Loucy (cell line): ENCODE data around the gene LVRN.

Experiments
- H2AFZ ChIP-seq: fragments of 200-600 bp; sonication (generic); 2 replicates; pipeline ENCODE4 v1.6.0; 2016; ENCODE audit warnings: antibody characterized with exemption, mild to moderate bottlenecking, low read length, moderate library complexity
- H3F3A ChIP-seq: fragments of 200-600 bp; 2 replicates; pipeline ENCODE4 v1.6.0; 2016; ENCODE audit warnings: antibody characterized with exemption, low read depth, mild to moderate bottlenecking
- H3K27me3 ChIP-seq: fragments of 200-600 bp; sonication (generic); 2 replicates; pipeline ENCODE4 v1.6.1; 2014; ENCODE audit warnings: low read length, mild to moderate bottlenecking; ENCODE audit not compliant: insufficient read depth, poor library complexity, severe bottlenecking
- H3K36me3 ChIP-seq: fragments of 200-600 bp; sonication (generic); 2 replicates; pipeline ENCODE4 v1.6.1; 2016; ENCODE audit warnings: low read length; ENCODE audit not compliant: insufficient read depth
- H3K4me1 ChIP-seq: fragments of 200-600 bp; sonication (generic); 2 replicates; pipeline ENCODE4 v1.5.1; 2014; ENCODE audit warnings: low read length, mild to moderate bottlenecking; ENCODE audit not compliant: insufficient read depth, poor library complexity, severe bottlenecking
- H3K4me2 ChIP-seq: fragments of 200-600 bp; sonication (generic); 2 replicates; pipeline ENCODE4 v1.6.0; 2014; ENCODE audit warnings: antibody characterized with exemption, low read length, low read depth, mild to moderate bottlenecking; ENCODE audit not compliant: poor library complexity, severe bottlenecking
- H3K4me3 ChIP-seq: fragments of 200-600 bp; sonication (generic); 2 replicates; pipeline ENCODE4 v1.5.1; 2014; ENCODE audit warnings: low read length, mild to moderate bottlenecking, mixed read lengths; ENCODE audit not compliant: poor library complexity, severe bottlenecking
- H3K79me2 ChIP-seq: fragments of 200-600 bp; sonication (generic); 2 replicates; pipeline ENCODE4 v1.6.1; 2014; ENCODE audit warnings: low read length; ENCODE audit not compliant: insufficient read depth
- H3K9ac ChIP-seq: fragments of 200-600 bp; sonication (generic); 2 replicates; pipeline ENCODE4 v1.6.0; 2014; ENCODE audit warnings: mild to moderate bottlenecking, low read depth, low read length, moderate library complexity; ENCODE audit not compliant: poor library complexity, severe bottlenecking
- H3K9me2 ChIP-seq: fragments of 200-600 bp; sonication (generic); replicated peaks from 2 replicates; pipeline ENCODE4 v1.6.1; 2016; ENCODE audit warnings: low read depth, low read length, mixed read lengths
- H3K9me3 ChIP-seq: fragments of 200-600 bp; sonication (generic); 2 replicates; pipeline ENCODE4 v1.6.1; 2014; ENCODE audit warnings: mild to moderate bottlenecking, antibody characterized with exemption, low read length, low read depth; ENCODE audit not compliant: insufficient read depth
- H4K20me1 ChIP-seq: fragments of 200-600 bp; sonication (generic); 2 replicates; pipeline ENCODE4 v1.6.0; 2014; ENCODE audit warnings: antibody characterized with exemption, low read length, mild to moderate bottlenecking; ENCODE audit not compliant: insufficient read depth, poor library complexity, severe bottlenecking
- EZH2phosphoT487 ChIP-seq: fragments of 200-600 bp; IDR thresholded peaks from 2 replicates; pipeline ENCODE4 v1.6.1; 2018; ENCODE audit warnings: antibody characterized with exemption, mild to moderate bottlenecking, moderate library complexity, borderline replicate concordance
- TF ChIP-seq, protein P1 (sequence below): fragments of 200-600 bp; sonication (generic); conservative IDR thresholded peaks from 2 replicates; pipeline ENCODE4 v1.5.1; 2014; ENCODE audit warnings: mild to moderate bottlenecking, antibody characterized with exemption, low read length

Gene LVRN

DNA sequence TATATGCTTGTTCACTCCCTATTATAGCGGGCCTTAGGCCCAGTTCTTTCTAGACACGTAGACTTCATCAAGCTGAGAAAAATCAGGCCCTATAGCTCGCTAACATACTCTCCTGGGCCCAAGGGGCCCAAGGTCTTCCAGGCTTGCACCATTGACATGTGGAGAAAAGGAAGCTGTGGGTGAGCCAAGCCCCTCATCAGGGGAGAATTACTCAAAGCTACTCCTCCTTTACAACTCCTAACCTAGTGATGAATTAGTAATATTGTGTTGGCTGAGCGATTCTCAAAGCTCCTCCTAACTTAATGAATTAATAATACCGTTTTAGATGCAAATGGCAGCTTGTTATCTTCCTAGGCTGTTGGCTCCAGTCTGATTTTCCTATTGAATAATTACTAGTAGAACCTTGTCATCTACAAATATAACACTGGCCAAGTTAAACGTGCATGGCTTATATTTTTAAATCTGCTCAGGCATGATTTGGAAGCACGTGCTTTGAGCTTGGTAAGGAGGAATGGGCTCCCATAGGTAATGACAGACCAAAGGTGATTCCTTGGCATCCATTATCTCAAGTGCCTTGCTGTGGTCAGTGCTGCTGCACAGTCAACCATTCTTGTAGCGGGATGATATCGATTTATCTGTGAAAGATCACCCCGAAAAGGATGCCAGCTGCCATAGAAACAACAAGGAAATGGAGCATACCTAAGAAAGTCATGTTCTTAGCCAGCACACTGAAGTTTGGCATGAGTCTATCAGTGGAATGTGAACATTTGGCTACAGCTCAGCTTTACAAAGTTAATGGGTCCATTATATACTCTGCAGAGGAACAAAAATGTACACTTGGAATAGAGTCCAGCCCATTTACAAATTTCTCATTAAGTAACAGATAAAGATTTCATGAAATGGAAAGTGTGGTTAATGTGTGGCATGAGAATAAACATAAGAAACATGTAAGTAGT is 23.8 kb downstream of the LVRN start:
- H3K9me3 ChIP-seq, result no peaks in the 10 kb centered on the region
- H3K79me2 ChIP-seq, result no peaks in the 10 kb centered on the region
- no peak overlapping the region for H3K4me2 ChIP-seq
- no peaks in the 10 kb centered on the region for H3K27me3 ChIP-seq
- H3K9me2 ChIP-seq, result no peaks in the 10 kb centered on the region
- TF ChIP-seq EZH2phosphoT487, result no peak
- TF ChIP-seq, protein P1, sequence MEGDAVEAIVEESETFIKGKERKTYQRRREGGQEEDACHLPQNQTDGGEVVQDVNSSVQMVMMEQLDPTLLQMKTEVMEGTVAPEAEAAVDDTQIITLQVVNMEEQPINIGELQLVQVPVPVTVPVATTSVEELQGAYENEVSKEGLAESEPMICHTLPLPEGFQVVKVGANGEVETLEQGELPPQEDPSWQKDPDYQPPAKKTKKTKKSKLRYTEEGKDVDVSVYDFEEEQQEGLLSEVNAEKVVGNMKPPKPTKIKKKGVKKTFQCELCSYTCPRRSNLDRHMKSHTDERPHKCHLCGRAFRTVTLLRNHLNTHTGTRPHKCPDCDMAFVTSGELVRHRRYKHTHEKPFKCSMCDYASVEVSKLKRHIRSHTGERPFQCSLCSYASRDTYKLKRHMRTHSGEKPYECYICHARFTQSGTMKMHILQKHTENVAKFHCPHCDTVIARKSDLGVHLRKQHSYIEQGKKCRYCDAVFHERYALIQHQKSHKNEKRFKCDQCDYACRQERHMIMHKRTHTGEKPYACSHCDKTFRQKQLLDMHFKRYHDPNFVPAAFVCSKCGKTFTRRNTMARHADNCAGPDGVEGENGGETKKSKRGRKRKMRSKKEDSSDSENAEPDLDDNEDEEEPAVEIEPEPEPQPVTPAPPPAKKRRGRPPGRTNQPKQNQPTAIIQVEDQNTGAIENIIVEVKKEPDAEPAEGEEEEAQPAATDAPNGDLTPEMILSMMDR, result no peak
- H3K4me1 ChIP-seq, result no peaks in the 10 kb centered on the region
- no peak overlapping the region for H3K4me3 ChIP-seq
- no peaks in the 10 kb centered on the region for H3K36me3 ChIP-seq
- H2AFZ ChIP-seq, result no peak overlapping the region
- no peaks in the 10 kb centered on the region for H3F3A ChIP-seq
- H4K20me1 ChIP-seq, result no peaks in the 10 kb centered on the region
- no peak overlapping the region for H3K9ac ChIP-seq

DNA sequence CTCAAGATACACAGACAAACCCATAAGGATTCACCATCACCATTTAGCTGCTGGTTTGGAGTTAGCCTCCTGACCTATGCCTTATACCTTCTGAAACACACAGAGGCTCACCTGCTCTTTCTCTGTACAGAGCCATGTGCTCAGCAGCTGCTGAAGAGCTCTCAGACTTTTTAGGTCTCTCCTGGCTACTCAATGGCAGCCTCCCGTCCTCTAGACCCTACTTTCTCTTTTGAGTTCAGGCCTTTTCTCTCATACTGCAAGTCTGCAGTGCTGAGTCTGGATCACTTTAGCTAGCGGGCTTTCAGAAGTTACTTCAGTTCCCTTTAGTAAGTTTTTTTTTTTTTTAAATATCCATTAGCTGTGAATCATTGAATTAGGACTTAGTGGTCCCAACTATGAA is 25.7 kb downstream of the LVRN start:
- Histone ChIP-seq H3K79me2 (no peaks in the 10 kb centered on the region), H3K27me3 (no peaks in the 10 kb centered on the region), H3F3A (no peaks in the 10 kb centered on the region), H2AFZ (no peak overlapping the region), H3K9me3 (no peaks in the 10 kb centered on the region), H4K20me1 (no peaks in the 10 kb centered on the region), H3K4me1 (no peaks in the 10 kb centered on the region), H3K9ac (no peak overlapping the region), H3K4me2 (no peak overlapping the region), H3K36me3 (no peaks in the 10 kb centered on the region), H3K9me2 (no peaks in the 10 kb centered on the region), H3K4me3 (no peak overlapping the region)
- no peak for TF ChIP-seq EZH2phosphoT487
- TF ChIP-seq, protein P1, result no peak

DNA sequence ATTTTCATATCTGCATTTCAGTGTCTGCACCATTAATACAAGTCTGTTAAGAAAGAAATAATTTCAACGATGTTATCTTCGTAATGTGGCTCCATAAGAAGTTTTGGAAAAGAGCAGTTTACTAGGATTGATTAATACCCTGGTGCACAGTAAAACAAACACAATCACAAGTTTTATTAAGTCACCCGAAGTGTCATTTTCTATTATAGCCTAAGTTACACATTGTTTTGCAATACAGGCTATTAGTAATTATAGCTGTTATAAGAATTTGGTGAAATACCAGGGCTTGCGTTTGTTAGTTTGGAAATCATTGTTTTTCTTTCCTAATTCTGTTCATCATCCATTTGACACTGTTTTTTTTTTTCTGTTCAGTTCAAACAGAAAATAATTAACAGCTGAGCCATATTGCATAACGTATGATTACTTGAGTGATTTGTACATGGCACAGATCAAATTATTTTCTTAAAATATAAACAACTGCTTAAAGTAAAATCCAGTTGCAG is 30.6 kb downstream of the LVRN start:
- Histone ChIP-seq H3K4me3 (no peak overlapping the region), H3K9ac (no peak overlapping the region), H3K4me2 (no peak overlapping the region), H3F3A (no peaks in the 10 kb centered on the region), H4K20me1 (no peaks in the 10 kb centered on the region), H3K27me3 (no peaks in the 10 kb centered on the region), H3K79me2 (no peaks in the 10 kb centered on the region), H3K9me2 (no peaks in the 10 kb centered on the region), H3K9me3 (no peaks in the 10 kb centered on the region), H2AFZ (no peak overlapping the region), H3K4me1 (no peaks in the 10 kb centered on the region), H3K36me3 (no peaks in the 10 kb centered on the region)
- no peak for TF ChIP-seq EZH2phosphoT487
- TF ChIP-seq, protein P1, result no peak
